Mammary epithelial cell (primary cell): ENCODE results near the gene BRSK1.

Experiments used
- CTCF ChIP-seq, 2 donors: IDR thresholded peaks in 1 of 2; conservative IDR thresholded peaks in 1 of 2; 2 replicates each; pipeline ENCODE4 v1.5.1; 2011 to 2012; ENCODE audit warnings: inconsistent platforms in 2 of 2, low read length in 2 of 2, mild to moderate bottlenecking in 2 of 2, control low read depth in 1 of 2, low read depth in 1 of 2; ENCODE audit not compliant: insufficient read depth in 1 of 2; ENCODE audit errors: extremely low read depth in 1 of 2
- EZH2 ChIP-seq: IDR thresholded peaks from 2 replicates; pipeline ENCODE4 v1.6.1; 2012; ENCODE audit warnings: low read length, inconsistent platforms, borderline replicate concordance

- TF ChIP-seq CTCF (conservative IDR thresholded peaks at IDR 0.05 in 1 of 2, IDR thresholded peaks at IDR 0.05 in 1 of 2; ENCODE audit: extremely low read depth in 1 of 2, insufficient read depth in 1 of 2, low read depth in 1 of 2, low read length in 2 of 2), result no peak
- no peak for TF ChIP-seq EZH2
Measured at GRCh38 chr19:55265173-55265572, 18.6 kb upstream of the BRSK1 start.
